NCI-H774 (cell line): Measurements from ENCODE around the gene NUAK1.

Experiments
- DNase-seq: peaks from one replicate; lab custom pipeline; 2025; lab: John Stamatoyannopoulos, UW

The NUAK1 gene

DNA sequence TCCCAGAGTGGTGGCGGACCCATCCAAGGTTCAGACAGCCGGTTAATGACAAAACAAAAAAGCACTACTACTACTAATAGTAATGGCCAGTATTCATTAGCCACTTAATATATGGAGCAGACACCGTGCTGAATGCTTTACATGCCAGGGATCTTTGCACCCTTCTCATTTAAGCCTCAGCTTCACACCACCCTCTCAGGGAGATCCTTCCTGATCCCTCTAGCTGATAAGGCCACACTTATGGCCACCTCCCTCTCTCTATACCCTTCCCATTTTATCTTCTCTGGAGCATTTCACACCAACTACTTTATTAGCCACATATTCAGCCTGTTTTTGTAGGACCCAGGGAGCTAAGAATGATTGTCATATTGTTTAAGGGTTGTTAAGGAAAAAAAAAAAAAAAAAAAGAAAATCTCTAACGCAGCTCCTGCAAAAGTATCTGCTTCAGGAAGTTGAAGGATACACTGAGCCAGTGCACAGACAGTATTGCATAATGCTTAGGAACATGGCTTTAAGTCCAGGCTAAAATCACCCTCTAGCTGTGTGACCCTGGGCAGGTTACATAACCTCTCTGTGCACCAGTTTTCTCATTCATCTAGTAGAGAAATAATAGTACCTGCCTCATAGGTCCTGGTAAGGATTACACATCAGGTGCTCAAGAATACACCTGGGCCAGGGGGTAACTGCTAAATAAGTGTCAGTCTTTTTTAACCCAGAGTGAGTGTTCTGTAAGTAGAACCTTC lies 29.4 kb downstream of the NUAK1 start:
- no peak for DNase-seq

DNA sequence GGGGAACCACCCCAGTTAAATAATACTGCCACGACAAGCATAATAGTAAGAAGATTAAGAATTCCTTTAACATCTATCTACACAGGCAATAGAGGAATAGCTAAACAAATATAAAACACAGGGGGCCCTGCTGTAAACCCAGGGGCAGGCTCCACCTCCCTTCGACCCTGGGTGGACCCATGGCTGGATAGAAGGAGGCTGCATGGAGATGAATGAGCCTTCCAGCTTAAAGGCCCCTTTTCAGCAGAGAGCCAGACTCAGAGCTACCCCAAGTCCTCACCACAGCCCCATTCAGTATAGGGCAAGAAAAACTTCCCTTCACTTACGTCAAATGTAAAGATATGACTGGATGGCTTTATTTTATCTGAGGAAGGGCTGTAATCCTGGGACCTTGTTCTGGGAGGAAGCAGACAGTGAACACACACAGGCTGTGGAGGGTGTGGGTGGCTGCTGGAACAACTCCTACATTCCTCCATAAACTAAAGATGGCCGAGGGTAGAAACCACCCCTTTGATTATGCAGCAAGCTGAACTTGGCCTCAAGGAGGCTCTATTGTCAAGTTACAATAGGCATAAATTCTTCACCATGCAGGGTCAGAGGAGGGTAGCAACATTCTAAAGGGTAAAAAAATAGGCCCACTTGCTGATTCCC lies 30.4 kb downstream of the NUAK1 start:
- DNase-seq, result no peak

DNA sequence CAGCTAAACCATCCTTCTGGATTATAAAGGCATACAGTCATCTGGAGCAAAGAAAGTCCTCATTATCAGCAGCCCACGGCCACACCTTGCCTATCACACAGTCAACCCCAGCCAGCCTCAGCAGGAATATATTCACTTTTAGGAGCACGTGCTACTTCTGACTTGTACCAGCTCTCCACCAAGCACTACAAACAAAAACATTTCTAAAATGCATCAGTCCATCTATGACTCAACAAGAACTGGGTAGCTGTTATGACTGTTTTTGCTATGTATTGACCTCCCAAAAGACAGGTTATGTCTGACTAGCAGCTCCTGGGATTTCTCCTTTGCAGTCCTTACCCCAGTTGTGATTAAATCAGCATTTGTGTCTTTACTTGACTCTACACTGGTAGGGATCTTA lies 31.2 kb downstream of the NUAK1 start:
- DNase-seq, result no peak

DNA sequence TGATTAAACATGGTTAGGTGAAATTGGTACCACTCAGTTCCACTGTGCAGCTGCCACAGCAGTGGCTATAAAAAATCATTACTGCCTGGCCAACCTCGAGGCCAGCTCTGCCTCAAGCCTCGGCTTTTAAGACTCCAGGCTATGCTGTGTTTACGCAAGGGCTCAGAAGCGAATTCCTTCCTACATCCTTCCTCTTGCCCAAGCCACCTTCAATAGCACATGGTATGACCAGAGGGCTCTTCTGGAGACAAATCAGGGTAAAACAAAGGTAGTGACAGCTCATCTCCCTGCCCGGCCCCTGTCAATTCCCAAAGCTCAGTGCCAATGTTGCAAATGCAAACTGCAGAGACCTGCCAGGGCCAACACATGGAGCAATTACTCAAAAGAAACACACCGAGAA lies 31.9 kb downstream of the NUAK1 start:
- no peak for DNase-seq

DNA sequence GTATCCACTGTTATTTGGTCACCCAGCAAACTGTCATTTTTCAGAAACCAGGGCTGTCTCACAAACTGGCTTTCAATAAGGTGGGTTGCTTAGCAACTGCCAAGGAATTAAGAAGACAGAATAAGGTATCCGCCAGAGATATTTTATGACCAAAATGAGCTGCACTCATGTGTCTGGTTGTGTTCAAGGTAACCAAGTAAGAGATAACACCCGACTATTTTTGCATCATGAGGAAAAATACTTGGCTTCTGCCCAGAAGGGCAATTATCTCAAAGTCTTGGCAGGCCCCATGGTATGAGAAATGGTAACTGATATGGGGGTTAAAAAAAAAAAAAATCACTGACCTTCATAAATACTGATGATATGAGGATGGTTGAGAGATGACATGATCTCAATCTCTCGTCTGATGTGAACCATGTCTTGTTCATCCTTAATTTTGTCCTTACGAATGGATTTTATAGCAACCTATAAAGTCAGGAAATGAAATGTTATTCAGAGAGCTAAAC lies 32.6 kb downstream of the NUAK1 start:
- DNase-seq, result no peak

DNA sequence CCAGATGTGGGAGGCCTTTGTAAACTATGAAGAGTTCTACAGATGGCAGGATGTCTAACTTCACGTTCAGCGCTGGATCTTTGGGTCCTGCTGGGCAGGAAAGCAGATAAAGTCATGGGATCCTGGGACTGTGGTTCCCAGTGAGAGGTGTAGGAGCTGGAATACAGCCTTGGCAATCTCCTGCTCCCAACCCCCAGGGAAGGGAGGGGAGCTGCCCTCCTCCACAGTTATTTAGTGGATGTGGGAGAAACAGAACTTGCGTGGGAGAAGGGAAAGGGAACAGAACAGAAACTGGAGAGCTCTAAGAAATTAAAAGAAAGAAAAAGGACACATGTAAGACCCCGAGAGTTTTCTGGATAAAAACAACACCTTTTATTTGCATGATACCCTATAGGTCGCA lies 37.0 kb downstream of the NUAK1 start:
- no peak for DNase-seq

DNA sequence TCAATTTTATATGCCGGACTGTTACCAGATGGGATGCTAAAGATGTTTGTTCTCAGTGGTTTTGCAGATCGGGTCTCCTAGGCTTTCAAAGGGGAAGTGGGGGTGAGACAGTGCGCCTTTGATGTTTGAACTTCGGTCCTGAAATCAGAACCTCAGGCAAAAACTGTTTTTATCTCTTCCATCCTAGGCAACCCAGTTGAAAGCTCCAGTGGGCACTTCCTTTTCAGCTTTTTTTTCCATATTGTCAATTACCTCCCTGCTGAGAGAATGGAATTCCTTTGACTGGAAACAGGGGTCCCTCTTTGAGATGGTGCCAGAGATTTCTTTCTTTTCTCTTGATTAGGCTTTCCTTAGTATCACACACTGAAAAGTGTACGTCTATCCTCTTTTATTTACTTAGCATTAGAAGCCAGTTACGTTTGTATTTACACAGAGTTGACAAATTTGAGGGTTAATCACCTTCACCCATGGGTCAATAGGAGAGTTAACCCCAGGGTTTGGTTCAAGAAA lies 40.0 kb downstream of the NUAK1 start:
- no peak for DNase-seq

DNA sequence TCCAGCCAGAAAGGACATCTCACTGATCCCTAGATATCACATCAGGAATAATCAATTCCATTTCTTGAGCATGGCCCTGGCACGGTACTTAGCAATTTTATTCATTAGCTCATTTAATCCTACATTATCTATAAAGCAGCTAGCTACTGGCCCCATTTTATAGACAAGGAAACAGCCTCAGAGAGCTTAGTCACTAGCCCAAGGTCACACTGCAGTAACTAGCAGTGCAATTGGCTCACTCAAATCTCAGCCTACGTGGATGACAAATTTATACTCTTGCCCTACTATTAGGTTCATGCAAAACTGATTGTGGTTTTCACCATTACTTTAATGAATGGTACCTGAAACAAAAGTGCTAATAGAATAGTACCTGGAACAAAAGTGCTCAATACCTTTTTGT lies 41.7 kb downstream of the NUAK1 start:
- no peak for DNase-seq

DNA sequence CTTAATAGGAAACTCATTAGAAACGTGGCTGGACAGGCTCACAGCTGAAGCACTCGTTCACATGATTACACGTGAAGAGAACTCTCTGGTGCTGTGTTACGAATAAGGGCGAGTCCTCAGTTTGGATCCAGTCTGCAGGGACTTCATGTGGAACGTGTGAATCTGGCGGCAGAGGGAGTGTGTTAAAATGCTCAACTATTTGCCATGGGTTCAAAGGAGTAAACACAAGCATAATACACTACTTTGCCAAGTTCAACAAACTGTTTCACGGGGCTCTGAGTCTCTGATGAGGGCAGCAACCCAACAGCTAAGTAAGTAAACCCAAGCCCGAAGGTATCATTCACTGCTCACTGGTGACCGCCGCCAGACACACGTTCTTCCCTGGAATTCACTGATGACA lies 42.4 kb downstream of the NUAK1 start:
- peak; percentile 61 for DNase-seq

DNA sequence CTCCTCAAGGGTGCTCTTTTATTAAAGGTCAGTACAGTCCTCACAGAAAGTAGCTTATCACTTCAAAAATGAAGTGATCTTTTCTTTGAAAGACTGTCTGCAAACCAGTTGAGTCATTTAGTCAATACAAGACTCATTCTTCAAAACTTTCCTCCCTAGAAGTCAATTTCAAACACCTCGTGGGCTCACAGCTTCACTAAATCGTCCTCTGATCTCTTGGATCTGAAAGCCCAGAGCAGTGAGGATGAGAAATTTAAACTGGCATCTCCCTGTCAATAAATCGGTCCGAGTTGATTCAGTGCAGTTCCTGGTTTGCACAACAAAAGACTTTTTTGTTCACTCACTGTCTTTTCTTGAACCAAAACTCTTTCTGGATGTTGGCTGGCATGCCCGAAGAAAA lies 44.5 kb downstream of the NUAK1 start:
- no peak for DNase-seq

DNA sequence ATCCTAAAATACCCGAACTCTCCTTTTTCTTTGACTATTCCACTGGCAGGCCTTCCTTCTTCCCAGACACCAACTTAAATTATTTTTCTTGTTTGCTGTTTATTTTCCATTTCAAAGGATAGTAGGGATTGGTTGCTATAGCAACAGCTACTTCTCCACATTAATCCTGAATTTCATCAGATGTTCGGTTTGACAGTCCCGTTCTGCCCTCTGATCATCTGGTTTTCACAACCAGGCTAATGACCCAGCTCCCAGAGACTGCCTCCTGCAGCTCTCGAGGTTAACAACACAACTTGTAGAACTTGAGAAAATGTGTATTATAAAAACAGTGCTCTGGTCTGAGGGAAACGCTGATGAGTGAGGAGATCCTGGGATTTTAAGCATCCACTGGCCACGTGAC lies 45.5 kb downstream of the NUAK1 start:
- DNase-seq, result no peak

DNA sequence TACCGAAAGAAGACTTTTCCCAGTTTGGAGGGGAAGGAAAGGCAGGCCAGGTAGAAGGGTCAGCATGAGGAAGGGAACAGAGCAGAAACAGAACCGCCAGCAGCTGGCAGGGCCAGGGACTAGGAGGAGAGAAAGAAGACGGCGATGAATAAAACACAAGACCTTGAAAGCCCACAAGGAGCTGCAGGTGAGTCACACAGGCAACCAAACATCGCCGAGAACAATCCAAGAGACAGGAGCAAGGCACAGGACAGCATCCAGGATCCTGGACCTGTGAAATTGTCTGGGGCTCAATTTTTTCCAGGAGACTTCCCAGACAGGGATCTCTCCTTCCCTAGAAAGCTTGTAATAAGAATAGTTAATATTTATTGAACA lies 47.3 kb downstream of the NUAK1 start:
- DNase-seq, result no peak

DNA sequence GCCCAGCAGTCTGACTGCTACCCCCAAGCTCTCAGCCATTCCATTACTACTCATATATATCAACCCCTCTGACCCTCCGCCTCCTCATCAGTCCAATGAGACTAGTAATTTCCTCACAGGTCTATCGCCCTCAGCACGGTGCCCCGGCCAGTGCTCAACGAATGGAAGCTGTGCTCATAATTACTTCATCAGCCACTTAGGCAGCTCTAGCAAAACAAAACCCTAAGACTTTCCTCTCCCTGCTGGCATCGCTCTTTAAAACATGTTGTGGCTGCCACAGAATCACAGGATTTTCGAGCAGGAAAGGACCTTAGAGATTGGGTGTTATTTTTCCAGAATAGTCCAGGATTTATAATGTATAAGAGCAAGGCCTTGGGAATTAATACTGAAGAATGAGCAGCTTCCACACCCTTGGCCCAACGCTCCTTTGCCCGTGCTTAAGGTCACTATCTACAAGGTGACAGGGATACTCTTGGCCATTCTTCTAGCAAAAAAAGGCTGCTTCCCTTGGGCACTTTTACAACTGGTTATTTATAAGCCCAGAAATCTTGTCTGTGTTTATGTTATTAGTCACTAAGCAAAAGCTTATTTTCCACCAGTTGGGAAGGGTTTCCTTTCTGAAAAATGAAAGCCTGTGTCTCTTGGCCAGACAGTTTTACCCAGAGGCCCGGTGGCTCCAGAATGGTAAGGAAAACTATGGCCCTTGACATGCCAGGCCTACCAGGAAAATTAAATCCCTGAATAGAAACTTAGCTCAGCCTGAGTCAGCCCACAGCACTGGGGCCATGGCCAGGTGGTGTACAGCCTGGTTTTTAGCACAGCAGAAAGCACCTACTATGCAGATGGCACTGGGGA lies 47.9 kb downstream of the NUAK1 start:
- no peak for DNase-seq

DNA sequence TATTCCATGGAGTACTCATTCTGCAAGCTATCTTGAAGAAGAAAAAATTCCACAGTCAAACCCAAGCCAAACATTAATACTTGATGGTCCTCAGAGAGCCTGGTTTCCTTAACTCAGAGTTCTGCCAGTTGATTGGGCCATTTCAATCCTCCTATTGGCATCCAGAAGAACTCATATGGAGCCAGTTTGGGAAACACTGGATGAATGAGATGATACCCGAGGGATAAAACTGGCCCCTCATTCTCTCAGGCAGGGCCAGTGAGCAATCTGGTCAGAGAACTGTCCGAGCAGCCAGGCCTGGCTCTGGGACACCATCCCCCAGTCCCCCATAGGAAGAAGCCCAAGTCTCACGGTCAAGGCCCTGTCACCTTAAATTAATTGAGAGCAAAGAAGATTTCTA lies 48.8 kb downstream of the NUAK1 start:
- DNase-seq, result no peak

DNA sequence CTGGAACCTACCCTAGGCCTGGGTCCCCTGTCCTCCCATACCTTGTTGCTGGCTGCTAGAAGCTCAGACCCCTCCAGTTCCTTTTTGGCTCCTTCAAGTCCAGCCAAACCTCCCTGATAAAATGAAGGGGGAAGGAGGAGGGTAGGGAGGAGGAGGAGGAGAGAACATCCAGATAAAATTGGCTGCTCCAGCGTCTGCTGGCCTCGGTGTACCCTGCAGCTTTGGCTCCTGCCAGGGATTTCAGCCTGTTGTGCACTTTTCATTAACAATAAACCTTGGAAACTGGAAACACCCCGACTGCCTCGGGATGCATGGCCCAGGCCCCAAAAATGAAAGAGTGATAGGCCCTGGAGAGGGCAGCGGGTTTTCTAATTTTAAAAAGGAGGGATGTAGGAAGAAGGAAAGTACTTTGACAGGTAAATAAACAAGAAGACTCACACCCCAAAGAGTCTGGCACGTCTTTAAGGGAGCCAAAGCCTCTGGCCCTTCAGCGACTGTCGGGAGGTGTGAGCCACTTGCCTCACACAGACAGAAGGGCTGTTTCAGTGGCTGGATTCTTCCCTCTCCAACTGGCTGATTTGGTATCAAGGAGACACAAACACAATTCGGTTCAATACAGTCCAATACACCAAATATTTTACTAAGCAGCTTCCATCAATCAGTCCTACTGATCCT lies 49.8 kb downstream of the NUAK1 start:
- DNase-seq, result no peak

DNA sequence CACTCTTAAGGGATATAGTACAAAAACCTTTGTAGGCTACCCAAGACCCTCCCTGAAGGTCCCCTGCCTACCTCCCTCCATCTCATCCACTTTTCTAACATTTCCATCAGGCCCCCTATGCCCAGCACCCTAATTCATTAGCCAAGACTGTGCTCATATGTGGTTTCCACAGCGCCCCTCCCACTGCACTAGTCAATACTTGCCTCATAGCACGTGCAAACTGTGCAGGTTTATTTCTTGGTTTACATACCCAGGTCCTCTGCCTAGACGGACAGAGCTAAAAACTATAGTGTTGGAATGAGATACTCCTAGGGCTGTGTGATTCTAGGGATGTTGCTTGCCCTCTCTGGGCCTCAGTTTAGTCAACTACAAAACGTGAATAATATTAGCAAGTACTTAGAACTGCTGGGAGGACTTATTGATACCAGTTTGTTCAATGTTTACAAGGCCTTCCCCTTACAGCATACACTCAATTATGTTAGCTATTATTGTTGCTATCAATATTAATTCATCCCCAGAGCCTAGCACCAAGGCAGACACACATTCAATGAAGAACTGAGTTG lies 50.4 kb downstream of the NUAK1 start:
- DNase-seq, result no peak

DNA sequence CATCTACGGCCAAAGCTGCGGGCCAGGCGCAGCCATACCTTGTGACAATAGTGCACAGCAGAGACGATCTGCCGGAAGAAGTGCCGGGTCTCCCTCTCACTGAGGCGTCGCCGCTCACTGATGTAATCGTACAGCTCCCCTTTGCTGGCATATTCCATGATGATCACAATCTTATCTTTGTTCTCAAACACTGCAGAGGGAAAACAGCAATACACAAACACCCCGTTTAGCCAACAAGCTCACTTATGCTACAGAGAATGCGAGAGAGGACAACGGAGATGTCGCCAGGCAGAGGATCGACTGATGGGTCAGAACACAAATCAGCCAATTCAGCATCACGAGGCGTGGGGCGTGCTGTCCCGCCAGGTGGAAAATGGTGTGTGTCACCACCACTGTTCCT lies 52.1 kb downstream of the NUAK1 start:
- no peak for DNase-seq

DNA sequence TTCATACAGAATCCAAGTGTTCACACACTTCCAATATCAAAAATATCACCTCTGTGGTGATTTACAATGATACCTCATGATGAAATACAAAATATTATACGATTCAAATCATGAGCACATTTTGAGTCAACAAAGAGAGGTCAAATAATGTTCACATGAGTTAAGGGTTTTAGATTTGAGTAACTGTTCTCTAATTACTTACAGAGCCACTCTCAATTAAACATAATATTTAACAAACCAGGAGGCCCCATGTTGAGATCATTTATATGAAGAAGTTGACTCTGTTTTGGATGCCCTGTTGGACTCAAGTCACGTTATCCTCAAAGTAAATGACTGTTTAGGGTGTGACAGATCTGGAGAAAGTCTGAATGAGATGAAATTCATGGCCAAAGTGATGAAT lies 53.5 kb downstream of the NUAK1 start:
- DNase-seq, result no peak

DNA sequence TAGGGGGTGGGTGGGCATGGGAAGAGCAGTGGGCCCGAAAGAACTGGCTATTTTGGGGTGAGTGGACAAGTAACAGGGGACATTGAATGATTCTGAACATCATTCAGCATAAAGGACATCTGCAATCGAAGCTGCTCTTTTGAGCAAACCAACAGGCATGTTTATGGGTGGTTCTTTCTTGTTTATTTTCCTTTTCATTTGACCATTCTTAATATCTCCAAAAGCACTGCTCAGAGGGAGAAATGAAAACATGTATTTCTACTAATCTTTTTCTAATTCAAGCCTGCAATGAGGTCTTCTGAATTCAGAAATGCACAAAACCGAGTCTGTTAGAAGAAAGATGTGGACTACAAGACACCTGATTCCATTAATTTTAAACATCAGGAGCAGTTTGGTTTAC lies 54.0 kb downstream of the NUAK1 start:
- no peak for DNase-seq

DNA sequence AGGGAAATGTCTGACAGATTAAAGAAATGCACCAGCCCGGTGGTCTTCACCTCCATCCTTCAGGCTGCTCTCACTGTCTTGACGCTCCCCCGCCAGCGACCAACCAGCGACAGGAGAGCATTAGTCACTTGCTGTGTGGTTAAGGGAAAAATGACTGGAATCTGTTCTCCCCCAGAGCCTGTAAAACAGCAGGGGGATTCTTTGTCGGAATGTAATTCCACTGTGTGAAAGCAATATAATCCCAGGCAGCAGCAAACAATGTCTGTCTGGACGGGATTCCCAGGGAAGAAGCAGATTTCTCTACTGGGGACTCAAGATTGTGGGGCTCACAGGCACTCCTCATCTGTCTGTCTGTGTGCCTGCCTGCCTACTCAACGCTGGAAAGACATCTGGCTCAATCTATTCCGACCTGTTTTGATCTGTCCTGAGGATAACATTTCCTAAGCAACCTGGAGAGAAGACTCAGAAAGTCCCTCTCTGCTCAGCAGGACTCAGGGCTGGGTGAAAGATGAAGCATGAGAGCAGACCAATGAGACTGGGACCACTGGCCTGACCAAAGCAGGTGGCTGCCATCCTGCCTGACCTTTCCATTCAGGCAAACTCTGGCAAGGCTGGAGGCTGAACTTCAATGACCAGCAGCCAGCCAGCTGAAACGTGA lies 54.6 kb downstream of the NUAK1 start:
- no peak for DNase-seq
